Uterus (tissue), 2 donors: ENCODE results near the gene EEFSEC.

Experiments
- CTCF ChIP-seq, 4 experiments: fragments of 200-600 bp in 2 of 4; fragments of 450-650 bp in 2 of 4; sonication (generic) in 2 of 4; IDR thresholded peaks; one replicate each; pipeline ENCODE4 v1.5.1; 2016 to 2019; ENCODE audit warnings: antibody characterized with exemption in 4 of 4, mild to moderate bottlenecking in 2 of 4, moderate library complexity in 1 of 4
- POLR2A ChIP-seq, 2 donors: fragments of 450-650 bp; IDR thresholded peaks; one replicate each; pipeline ENCODE4 v1.6.1; 2016; ENCODE audit warnings: antibody characterized with exemption in 2 of 2, mild to moderate bottlenecking in 1 of 2, moderate library complexity in 1 of 2

GRCh38 chr3:128324911-128325592 lies 171.8 kb downstream of the EEFSEC start:
- no peak for TF ChIP-seq CTCF (IDR thresholded peaks at IDR 0.05)
- no peak for TF ChIP-seq POLR2A (IDR thresholded peaks at IDR 0.05)
